GM18502 (cell line): ENCODE results near the gene ITK.

Source experiments
- ATAC-seq: cut with Tn5 transposase; IDR thresholded peaks from one replicate; pipeline ENCODE4 v1.9.1; 2021; ENCODE audit warnings: mild to moderate bottlenecking; ENCODE audit not compliant: unreplicated experiment, poor library complexity

The ITK gene

GRCh38 chr5:157180374-157181264 lies at the start of gene ITK:
TSS of gene ITK (plus strand) at chr5:157180840. CDS start at chr5:157180978, 138 bp downstream.
- ATAC-seq: no peak

DNA sequence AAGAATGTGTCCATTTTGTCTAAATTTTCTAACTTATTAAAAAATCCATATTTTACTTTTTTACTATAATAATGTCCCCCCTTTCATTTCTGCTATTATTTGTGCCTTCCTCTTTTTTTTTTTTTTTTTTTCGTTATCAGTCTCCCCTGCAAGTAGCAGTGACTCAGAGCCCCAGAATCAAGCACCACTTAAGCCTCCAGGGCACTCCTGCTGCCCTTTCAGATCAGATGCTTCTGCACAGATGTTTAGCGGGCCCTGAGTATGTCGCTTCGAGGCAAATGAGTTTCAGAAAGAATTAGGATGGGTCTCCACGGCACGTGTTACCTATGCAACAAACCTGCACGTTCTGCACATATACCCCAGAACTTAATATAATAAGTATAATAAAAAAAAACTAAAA lies 49.7 kb upstream of the ITK start:
- ATAC-seq: no peak

DNA sequence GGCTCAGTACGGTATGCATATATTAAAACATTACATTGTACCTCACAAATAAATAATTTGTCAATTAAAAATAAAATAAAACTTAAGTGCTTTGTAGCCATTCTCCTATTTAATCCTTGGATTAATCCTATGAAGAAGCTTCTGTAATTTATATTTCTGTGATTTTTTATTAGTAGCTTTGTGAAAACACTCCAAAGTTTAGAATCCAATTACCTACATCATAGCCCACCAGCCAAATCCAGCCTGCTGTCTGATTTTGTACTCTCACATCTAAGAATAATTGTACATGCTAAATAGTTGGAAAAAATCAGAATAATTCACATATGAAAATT lies 48.4 kb upstream of the ITK start:
- no peak for ATAC-seq

- ATAC-seq: no peak
Observed at GRCh38 chr5:157137691-157138090, 42.9 kb upstream of the ITK start.

DNA sequence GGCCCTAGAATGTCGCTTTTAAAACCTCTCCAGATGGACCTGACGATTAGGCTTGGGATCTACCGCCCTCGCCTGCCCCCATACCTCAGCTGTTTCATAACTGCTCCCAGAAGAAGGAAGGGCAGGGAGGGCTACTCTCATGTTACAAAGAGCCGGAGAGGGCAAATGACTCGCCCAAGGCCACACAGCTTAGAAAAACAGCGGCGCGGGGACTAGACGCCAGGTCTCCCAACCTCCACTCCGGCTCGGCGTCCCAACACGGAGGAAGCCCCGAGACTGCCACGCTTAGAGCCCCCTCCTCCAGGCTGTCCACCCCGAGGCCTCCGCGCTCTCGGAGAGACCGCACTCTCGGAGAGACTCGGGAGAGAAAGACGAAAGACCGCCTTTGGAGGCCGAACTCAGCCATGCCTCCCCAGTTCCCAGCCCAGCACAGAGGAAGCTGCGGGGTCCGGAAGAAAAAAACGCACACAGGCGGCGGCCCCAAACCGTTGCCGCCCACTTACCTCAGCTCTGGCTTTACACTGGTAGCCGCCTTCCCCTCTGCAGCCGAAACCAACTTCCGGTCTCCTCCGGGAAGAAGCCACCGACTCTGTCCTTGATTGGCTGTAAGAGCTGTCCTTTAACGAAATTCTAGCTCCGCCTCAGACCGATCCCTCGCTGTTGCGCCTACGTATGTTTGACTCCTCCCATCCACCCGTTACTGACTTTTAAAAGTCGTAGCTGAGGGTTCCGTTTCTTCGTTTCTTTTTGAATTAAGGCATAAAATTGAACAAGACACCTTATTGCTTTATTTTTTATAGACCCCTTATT lies 38.1 kb upstream of the ITK start, which contains the start of gene MED7:
Gene MED7, minus strand, starts transcription at position 549 of the 810 bp plus-strand sequence. CDS start 3,434 bp downstream, outside the sequence.
- ATAC-seq: peak; percentile 99

- ATAC-seq: peak; percentile 51
Observed at GRCh38 chr5:157143127-157143971, 37.3 kb upstream of the ITK start.

- peak; percentile 68 for ATAC-seq
Observed at GRCh38 chr5:157148734-157149615, 31.7 kb upstream of the ITK start.

DNA sequence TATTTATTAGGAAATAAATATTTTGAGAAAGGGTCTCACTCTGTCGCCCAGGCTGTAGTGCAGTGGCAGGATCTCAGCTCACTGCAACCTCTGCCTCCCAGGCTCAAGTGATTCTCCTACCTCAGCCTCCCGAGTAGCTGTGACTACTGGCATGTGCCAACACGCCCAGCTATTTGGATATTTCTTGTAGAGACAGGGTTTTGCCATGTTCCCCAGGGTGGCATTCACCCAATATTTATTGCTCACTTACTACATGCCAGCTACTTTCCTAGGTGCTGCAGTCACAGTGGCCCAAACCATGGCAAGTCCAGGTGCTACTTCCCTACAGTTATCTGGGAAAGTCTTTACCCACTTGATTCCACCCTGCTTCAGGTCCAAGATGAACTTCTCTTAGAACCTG lies 29.6 kb upstream of the ITK start:
- ATAC-seq: no peak

DNA sequence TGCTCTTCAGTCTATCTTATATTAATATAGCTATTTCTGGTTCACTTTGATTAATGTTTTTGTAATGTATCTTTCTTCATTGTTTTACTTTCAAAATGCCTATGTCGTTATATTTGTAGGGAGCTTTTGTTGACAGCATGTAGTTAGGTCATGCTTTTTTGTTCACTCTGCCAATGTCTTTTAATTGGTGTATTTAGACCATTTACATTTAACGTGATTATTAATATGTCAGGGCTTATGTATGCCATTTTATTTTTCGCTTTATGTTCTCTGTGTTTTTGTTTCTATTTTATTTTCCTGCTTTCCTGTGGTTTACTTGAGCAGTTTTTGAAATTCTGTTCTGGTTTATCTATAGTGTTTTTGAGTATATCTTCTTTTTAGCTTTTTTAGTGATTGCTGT lies 25.3 kb upstream of the ITK start:
- no peak for ATAC-seq

DNA sequence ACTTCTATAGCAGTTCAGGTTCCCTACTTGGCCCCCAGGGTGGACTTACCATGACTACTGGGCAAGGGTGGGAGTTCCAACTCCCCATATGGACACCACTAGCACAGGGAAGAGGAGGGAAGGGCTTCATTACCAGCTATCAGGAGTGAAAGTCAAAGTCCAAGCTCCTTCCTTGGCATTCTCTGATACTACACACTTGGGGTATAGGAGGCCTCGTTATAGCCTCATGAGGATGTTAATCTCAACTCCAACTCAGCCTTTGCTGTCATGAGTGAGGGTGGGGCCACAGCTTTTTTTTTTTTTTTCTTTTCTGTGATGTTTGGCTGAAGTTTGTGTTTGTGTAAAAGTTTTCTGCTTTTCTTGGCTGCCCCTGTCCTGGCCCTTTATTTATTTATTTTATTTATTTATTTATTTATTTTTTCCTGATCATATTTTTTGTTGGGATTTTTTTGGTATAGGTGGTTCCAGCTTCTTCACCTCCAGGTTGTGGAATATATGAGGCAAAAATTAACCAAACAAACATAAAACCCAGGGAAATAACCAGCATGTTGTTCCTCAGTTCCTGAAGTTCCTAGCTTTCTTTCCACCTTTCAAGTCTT lies 23.2 kb upstream of the ITK start:
- ATAC-seq: no peak

GRCh38 chr5:157159209-157159751 lies 21.4 kb upstream of the ITK start:
- no peak for ATAC-seq

GRCh38 chr5:157160001-157160400 lies 20.6 kb upstream of the ITK start:
- ATAC-seq: no peak

- no peak for ATAC-seq
Observed at GRCh38 chr5:157161996-157162395, 18.6 kb upstream of the ITK start.

GRCh38 chr5:157162919-157163510 lies 17.6 kb upstream of the ITK start:
- ATAC-seq: no peak

DNA sequence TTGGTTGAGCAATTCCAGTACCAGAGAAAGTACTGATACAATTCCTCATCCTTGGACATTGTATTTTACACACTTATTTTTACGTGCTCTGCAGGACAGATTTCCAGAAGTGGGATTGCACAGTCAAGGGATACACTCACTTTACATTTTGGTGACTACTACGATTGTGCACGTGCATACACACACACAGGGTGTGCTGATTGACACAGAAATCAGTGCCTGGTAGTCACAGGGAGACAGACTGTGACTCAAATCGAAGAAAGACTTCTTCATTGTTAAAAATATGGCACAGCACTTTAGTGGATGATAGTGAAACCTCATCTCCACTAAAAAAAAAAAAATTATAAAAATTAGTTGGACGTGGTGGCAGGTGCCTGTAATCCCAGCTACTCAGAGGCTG lies 16.1 kb upstream of the ITK start:
- no peak for ATAC-seq

DNA sequence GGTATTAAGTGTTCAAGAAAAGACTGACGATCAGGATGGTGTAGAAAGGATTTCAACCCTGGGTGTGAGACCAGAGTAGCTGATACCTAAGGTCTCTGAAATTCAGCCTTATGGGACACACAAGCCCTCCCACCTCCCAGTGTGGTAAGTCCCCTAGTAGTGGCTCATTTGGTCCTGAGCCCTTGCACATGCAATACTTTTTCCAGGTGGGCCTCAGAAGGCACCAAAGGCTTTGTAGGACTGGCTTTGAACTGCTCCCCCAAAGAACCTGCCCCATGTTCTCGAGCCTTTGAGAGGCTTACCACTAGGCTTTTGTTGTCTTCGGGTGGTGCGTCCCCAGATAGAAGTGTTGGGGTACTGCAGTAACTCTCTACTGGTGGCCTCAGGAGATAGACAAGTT lies 15.4 kb upstream of the ITK start:
- ATAC-seq: no peak

GRCh38 chr5:157165668-157166067 lies 15.0 kb upstream of the ITK start:
- no peak for ATAC-seq
